MM.1S (cell line): ENCODE measurements around the gene LPCAT4.

ENCODE experiments used
- DNase-seq: peaks from one replicate; pipeline ENCODE4 v3.0.0-alpha.2; 2015
- H2AFZ ChIP-seq: fragments of 300-600 bp; sonication (generic); 2 replicates; pipeline ENCODE4 v1.6.0; 2016; ENCODE audit warnings: antibody characterized with exemption, low read length
- H3F3A ChIP-seq: fragments of 300-600 bp; sonication (generic); 2 replicates; pipeline ENCODE4 v1.6.1; 2016; ENCODE audit warnings: mild to moderate bottlenecking, antibody characterized with exemption, low read length, moderate library complexity, mixed read lengths; ENCODE audit not compliant: insufficient read depth
- H3K27ac ChIP-seq: fragments of 300-600 bp; sonication (generic); 2 replicates; pipeline ENCODE4 v1.5.1; 2016; ENCODE audit warnings: mild to moderate bottlenecking, low read length
- H3K27me3 ChIP-seq: fragments of 300-600 bp; sonication (generic); replicated peaks from 2 replicates; pipeline ENCODE4 v1.6.0; 2016; ENCODE audit warnings: low read length; ENCODE audit not compliant: insufficient read depth
- H3K36me3 ChIP-seq: fragments of 300-600 bp; sonication (generic); replicated peaks from 2 replicates; pipeline ENCODE4 v1.6.1; 2016; ENCODE audit warnings: mild to moderate bottlenecking, low read length, mixed read lengths; ENCODE audit not compliant: insufficient read depth
- H3K4me1 ChIP-seq: fragments of 300-600 bp; sonication (generic); 2 replicates; pipeline ENCODE4 v1.6.1; 2016; ENCODE audit warnings: low read length, mixed read lengths
- H3K4me2 ChIP-seq: fragments of 300-600 bp; sonication (generic); 2 replicates; pipeline ENCODE4 v1.6.0; 2016; ENCODE audit warnings: low read depth, low read length
- H3K4me3 ChIP-seq: fragments of 300-600 bp; sonication (generic); 2 replicates; pipeline ENCODE4 v1.5.1; 2016; ENCODE audit warnings: low read length, mixed read lengths
- H3K79me2 ChIP-seq: fragments of 300-600 bp; sonication (generic); 2 replicates; pipeline ENCODE4 v1.6.1; 2016; ENCODE audit warnings: mixed run types, low read length, mixed read lengths
- H3K9ac ChIP-seq: fragments of 300-600 bp; sonication (generic); 2 replicates; pipeline ENCODE4 v1.6.1; 2016; ENCODE audit warnings: low read length, mixed read lengths
- H3K9me2 ChIP-seq: fragments of 300-600 bp; sonication (generic); replicated peaks from 2 replicates; pipeline ENCODE4 v1.6.1; 2016; ENCODE audit warnings: mild to moderate bottlenecking, low read length, mixed read lengths; ENCODE audit not compliant: insufficient read depth
- H3K9me3 ChIP-seq: fragments of 300-600 bp; sonication (generic); replicated peaks from 2 replicates; pipeline ENCODE4 v1.6.1; 2016; ENCODE audit warnings: mild to moderate bottlenecking, low read length, mixed read lengths; ENCODE audit not compliant: insufficient read depth
- H4K20me1 ChIP-seq: fragments of 300-600 bp; sonication (generic); 2 replicates; pipeline ENCODE4 v1.6.1; 2016; ENCODE audit warnings: mild to moderate bottlenecking, low read length, moderate library complexity, mixed read lengths; ENCODE audit not compliant: insufficient read depth
- CTCF ChIP-seq: fragments of 300-600 bp; sonication (generic); IDR thresholded peaks from 2 replicates; pipeline ENCODE4 v1.5.1; 2016; ENCODE audit warnings: antibody characterized with exemption, low read length, mixed read lengths
- EZH2 ChIP-seq: fragments of 300-600 bp; sonication (generic); optimal IDR thresholded peaks from 2 replicates; pipeline ENCODE3; 2017; ENCODE audit warnings: low read depth, mild to moderate bottlenecking, antibody characterized with exemption, low read length, mixed read lengths

Gene LPCAT4

GRCh38 chr15:34311563-34311962 lies 55.4 kb downstream of the LPCAT4 start:
- Histone ChIP-seq H3K9me2 (no peaks in the 10 kb centered on the region), H3K4me3 (no peak overlapping the region), H3K36me3 (no peaks in the 10 kb centered on the region; the same call in 1 of the 2 replicates), H3F3A (no peaks in the 10 kb centered on the region), H3K4me2 (no peak overlapping the region), H3K9ac (no peak overlapping the region), H3K27me3 (no peaks in the 10 kb centered on the region), H3K79me2 (peaks cover 52% of the 10 kb centered on the region), H4K20me1 (no peaks in the 10 kb centered on the region), H3K4me1 (no peaks in the 10 kb centered on the region), H3K9me3 (no peaks in the 10 kb centered on the region), H3K27ac (no peak overlapping the region), H2AFZ (no peak overlapping the region)
- TF ChIP-seq EZH2 = no peak
- TF ChIP-seq CTCF = no peak
- no peak for DNase-seq
